GM06990 (cell line): ENCODE measurements around the gene ABCA4.

Experiments used
- DNase-seq: peaks from one replicate; pipeline ENCODE4 v3.0.0-alpha.2; 2011; ENCODE audit not compliant: insufficient read length; ENCODE audit errors: extremely low read depth
- H3K27me3 ChIP-seq: replicated peaks from 2 replicates; pipeline ENCODE4 v1.6.0; 2011; ENCODE audit warnings: low read length; ENCODE audit not compliant: control insufficient read depth, insufficient read depth
- H3K36me3 ChIP-seq: 2 replicates; pipeline ENCODE4 v1.5.1; 2011; ENCODE audit warnings: low read length; ENCODE audit not compliant: control insufficient read depth, insufficient read depth
- H3K4me3 ChIP-seq: replicated peaks from 2 replicates; pipeline ENCODE4 v1.5.1; 2011; ENCODE audit warnings: low read depth, mild to moderate bottlenecking, control low read depth, low read length
- CTCF ChIP-seq: IDR thresholded peaks from 2 replicates; pipeline ENCODE4 v1.5.1; 2011; ENCODE audit warnings: low read length, control low read depth, mild to moderate bottlenecking, inconsistent platforms; ENCODE audit not compliant: insufficient read depth, poor library complexity, severe bottlenecking

ABCA4 gene

GRCh38 chr1:94026619-94027380 is 94.1 kb downstream of the ABCA4 start:
- no peak for DNase-seq
- no peak for TF ChIP-seq CTCF
- Histone ChIP-seq H3K27me3 (no peaks in the 10 kb centered on the region; the same call in 1 of the 2 replicates), H3K4me3 (no peak overlapping the region), H3K36me3 (no peaks in the 10 kb centered on the region)

- no peaks in the 10 kb centered on the region for H3K36me3 ChIP-seq
- TF ChIP-seq CTCF = peak; percentile 50
- no peaks in the 10 kb centered on the region; the same call in 1 of the 2 replicates for H3K27me3 ChIP-seq
- H3K4me3 ChIP-seq = no peak overlapping the region
- no peak for DNase-seq
Measured at GRCh38 chr1:94025383-94026340, 95.3 kb downstream of the ABCA4 start.

- no peaks in the 10 kb centered on the region; the same call in 1 of the 2 replicates for H3K27me3 ChIP-seq
- no peaks in the 10 kb centered on the region for H3K36me3 ChIP-seq
- H3K4me3 ChIP-seq = no peak overlapping the region
- DNase-seq = no peak
- TF ChIP-seq CTCF = no peak
Measured at GRCh38 chr1:94024104-94024792, 96.7 kb downstream of the ABCA4 start.

GRCh38 chr1:94022471-94023189 is 98.3 kb downstream of the ABCA4 start:
- H3K36me3 ChIP-seq = no peaks in the 10 kb centered on the region
- no peak overlapping the region for H3K4me3 ChIP-seq
- TF ChIP-seq CTCF = no peak
- no peak for DNase-seq
- no peaks in the 10 kb centered on the region; the same call in 1 of the 2 replicates for H3K27me3 ChIP-seq
